ENCODE data around the gene MAP1LC3C. TPM values are rescaled to one million over a fixed set of nuclear protein-coding genes. Genes with fewer than 3 reads are reported as not detected.

MAP1LC3C gene
- total and polyA plus RNA-seq, 10 of the 15 experiments (the other 5 are each of a cell fraction or from before 2014, with no cell fraction given): 0.19 TPM; not detected in 9

DNA sequence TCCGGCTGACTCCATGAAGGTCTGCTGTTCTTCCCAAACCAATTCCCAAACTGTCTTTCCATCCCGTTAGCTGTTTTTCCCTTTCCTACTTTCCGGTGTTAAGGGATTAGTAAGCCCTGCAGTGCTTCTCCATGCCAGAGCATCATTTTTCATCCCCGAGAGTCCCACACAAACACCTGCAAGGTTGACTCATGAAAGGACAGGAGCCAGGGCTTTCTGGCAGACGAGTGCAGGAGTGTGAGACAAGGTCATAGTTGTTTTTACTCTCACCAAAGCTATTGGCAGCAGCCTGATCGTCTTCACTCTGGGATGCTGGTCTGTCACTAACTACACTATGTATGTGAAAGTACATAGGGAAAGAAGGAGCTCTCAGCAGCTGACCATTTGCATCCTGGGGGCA lies 51.5 kb downstream of the MAP1LC3C start:
- ChIA-PET POLR2A (no interaction called here), CTCF (interaction anchor here (1.4 kb wide), 1 partner anchor 53 kb away, joined by 3 read pairs; no protein-coding TSS in a partner anchor), SMC1A (ENCODE audit: uncharacterized antibody, unreplicated experiment) (no interaction called here), RAD21 (ENCODE audit: unreplicated experiment) (no interaction called here)
- Histone ChIP-seq H3K4me1 (ENCODE audit: control insufficient read depth, insufficient read depth, low read length) (no peaks in the 10 kb centered on the region), H3K79me2 (ENCODE audit: control insufficient read depth, insufficient read depth, low read length) (no peaks in the 10 kb centered on the region), H2AFZ (ENCODE audit: control insufficient read depth, low read depth, low read length) (no peak overlapping the region), H3K4me3 (no peak overlapping the region), H3K27me3 (replicated peaks in 1 of 2; ENCODE audit: control insufficient read depth in 2 of 2, insufficient read depth in 2 of 2, low read length in 1 of 2) (no peaks in the 10 kb centered on the region), H3K36me3 (ENCODE audit: control insufficient read depth in 2 of 2, insufficient read depth in 2 of 2, low read length in 1 of 2) (no peaks in the 10 kb centered on the region), H3K4me2 (ENCODE audit: control insufficient read depth, insufficient read depth) (no peak overlapping the region), H4K20me1 (ENCODE audit: control insufficient read depth, insufficient read depth) (no peaks in the 10 kb centered on the region; the same call in 1 of the 2 replicates), H3K9me3 (replicated peaks; ENCODE audit: control insufficient read depth, insufficient read depth, low read length) (no peaks in the 10 kb centered on the region), H3K9ac (ENCODE audit: control insufficient read depth, insufficient read depth, low read length) (no peak overlapping the region), H3K27ac (ENCODE audit: control insufficient read depth, insufficient read depth) (no peak overlapping the region)
- TF ChIP-seq SRF (IDR thresholded peaks at IDR 0.05; ENCODE audit: low read depth in 2 of 2, low read length in 2 of 2) (no peak), SMAD1 (IDR thresholded peaks at IDR 0.05; ENCODE audit: low read depth, partially characterized antibody) (no peak), EGR1 (IDR thresholded peaks at IDR 0.05; ENCODE audit: borderline replicate concordance in 1 of 2, low read depth in 2 of 2, low read length in 2 of 2) (no peak), SMARCA5 (IDR thresholded peaks at IDR 0.05) (no peak), POLR2AphosphoS2 (IDR thresholded peaks at IDR 0.05; ENCODE audit: low read depth, low read length) (no peak), SREBF1 (IDR thresholded peaks at IDR 0.05; ENCODE audit: low read length) (no peak), NFYB (IDR thresholded peaks at IDR 0.05; ENCODE audit: insufficient read depth, low read depth, low read length) (no peak), RAD21 (IDR thresholded peaks at IDR 0.05; ENCODE audit: insufficient read depth, low read depth, low read length) (no peak), REST (IDR thresholded peaks at IDR 0.05; ENCODE audit: low read depth, low read length) (no peak), POU2F2 (IDR thresholded peaks at IDR 0.05; ENCODE audit: borderline replicate concordance, low read depth, low read length) (no peak), CBFB (IDR thresholded peaks at IDR 0.05; ENCODE audit: low read depth) (no peak), NR2C1 (IDR thresholded peaks at IDR 0.05) (no peak)
- no peak; the same call in 2 of the 3 replicates for ATAC-seq
- intact Hi-C loops (cut with micrococcal nuclease; ENCODE audit: unreplicated experiment): no loop called here
- no TSS peak for BruUV-seq (replicated peaks)
- 49% methylated on average over 6 of the region's 6 CpGs for WGBS (ENCODE audit: insufficient coverage, insufficient replicate concordance, low lambda C conversion rate, missing lambda C conversion rate)
- no peak for FAIRE-seq
- in situ Hi-C loops (cut with MboI): no loop called here
- DNase-seq (ENCODE audit: low read depth, low spot score): no peak

Other genes starting within 250 kb of the MAP1LC3C start
- 26.5 and 27.6 TPM in 2 replicates for gene EXO1, start 150.9 kb downstream of the MAP1LC3C start, total RNA-seq (2014; rRNA removed)
- gene EXO1, start 150.9 kb downstream of the MAP1LC3C start, total RNA-seq (2014; rRNA removed; fragmentation: Illumina TruSeq; extraction: Trizol): 36.8 and 40.4 TPM in 2 replicates
- 30.4 and 35.0 TPM in 2 replicates for gene EXO1, start 150.9 kb downstream of the MAP1LC3C start, total RNA-seq (2021)
- 18.0 and 24.4 TPM in 2 replicates for gene EXO1, start 150.9 kb downstream of the MAP1LC3C start, polyA plus RNA-seq (2011; rRNA removed)
- gene EXO1, start 150.9 kb downstream of the MAP1LC3C start, polyA plus RNA-seq (2014; fragmentation: Illumina TruSeq; extraction: Trizol): 33.7 and 40.0 TPM in 2 replicates
- 10 to 100 TPM in 1 of 2 experiments, 1 to 10 TPM in 1; 8.7 to 17.6 TPM for gene EXO1, start 150.9 kb downstream of the MAP1LC3C start, polyA plus RNA-seq (2014; fragmentation: Nextera tagmentation; extraction: Ambion mirVana)
- 20.6 and 22.4 TPM in 2 replicates for gene EXO1, start 150.9 kb downstream of the MAP1LC3C start, polyA plus RNA-seq (2014; rRNA removed)
- 10 to 100 TPM; 37.5 to 43.4 TPM for gene EXO1, start 150.9 kb downstream of the MAP1LC3C start, polyA plus RNA-seq (2016; fragmentation: Nextera tagmentation; extraction: Ambion mirVana)
- gene BECN2, start 41.3 kb downstream of the MAP1LC3C start, total RNA-seq (2014; rRNA removed): not detected in 2 replicates
- gene BECN2, start 41.3 kb downstream of the MAP1LC3C start, total RNA-seq (2014; rRNA removed; fragmentation: Illumina TruSeq; extraction: Trizol): not detected in 2 replicates
- not detected in 2 replicates for gene BECN2, start 41.3 kb downstream of the MAP1LC3C start, total RNA-seq (2021)
- not detected in 2 replicates for gene BECN2, start 41.3 kb downstream of the MAP1LC3C start, polyA plus RNA-seq (2011; rRNA removed)
- gene BECN2, start 41.3 kb downstream of the MAP1LC3C start, polyA plus RNA-seq (2014; fragmentation: Illumina TruSeq; extraction: Trizol): not detected in 2 replicates
- not detected for gene BECN2, start 41.3 kb downstream of the MAP1LC3C start, polyA plus RNA-seq (2014; fragmentation: Nextera tagmentation; extraction: Ambion mirVana)
- gene BECN2, start 41.3 kb downstream of the MAP1LC3C start, polyA plus RNA-seq (2014; rRNA removed): not detected in 2 replicates
- gene BECN2, start 41.3 kb downstream of the MAP1LC3C start, polyA plus RNA-seq (2016; fragmentation: Nextera tagmentation; extraction: Ambion mirVana): not detected